Measurements from ENCODE around the gene MRPL36.

DNA sequence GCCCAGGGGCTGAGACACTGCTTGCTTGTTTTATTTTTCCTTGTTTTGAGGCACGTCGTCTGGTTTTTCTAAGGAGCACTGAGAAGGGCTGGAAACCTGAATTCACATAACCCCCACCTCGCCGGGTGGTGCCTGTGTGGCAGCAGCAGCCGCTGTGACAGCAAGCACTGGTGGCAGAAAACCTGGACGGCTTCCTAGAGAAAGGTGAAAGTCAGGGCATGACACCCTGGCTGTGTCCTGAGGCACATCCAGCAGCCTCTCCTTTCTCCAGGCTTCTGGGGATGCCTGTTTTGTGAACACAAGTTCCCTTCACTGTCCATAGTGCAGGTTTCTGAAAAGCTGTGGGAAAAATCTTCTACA lies 29.2 kb downstream of the MRPL36 start:
- TF ChIP-seq, protein P1, sequence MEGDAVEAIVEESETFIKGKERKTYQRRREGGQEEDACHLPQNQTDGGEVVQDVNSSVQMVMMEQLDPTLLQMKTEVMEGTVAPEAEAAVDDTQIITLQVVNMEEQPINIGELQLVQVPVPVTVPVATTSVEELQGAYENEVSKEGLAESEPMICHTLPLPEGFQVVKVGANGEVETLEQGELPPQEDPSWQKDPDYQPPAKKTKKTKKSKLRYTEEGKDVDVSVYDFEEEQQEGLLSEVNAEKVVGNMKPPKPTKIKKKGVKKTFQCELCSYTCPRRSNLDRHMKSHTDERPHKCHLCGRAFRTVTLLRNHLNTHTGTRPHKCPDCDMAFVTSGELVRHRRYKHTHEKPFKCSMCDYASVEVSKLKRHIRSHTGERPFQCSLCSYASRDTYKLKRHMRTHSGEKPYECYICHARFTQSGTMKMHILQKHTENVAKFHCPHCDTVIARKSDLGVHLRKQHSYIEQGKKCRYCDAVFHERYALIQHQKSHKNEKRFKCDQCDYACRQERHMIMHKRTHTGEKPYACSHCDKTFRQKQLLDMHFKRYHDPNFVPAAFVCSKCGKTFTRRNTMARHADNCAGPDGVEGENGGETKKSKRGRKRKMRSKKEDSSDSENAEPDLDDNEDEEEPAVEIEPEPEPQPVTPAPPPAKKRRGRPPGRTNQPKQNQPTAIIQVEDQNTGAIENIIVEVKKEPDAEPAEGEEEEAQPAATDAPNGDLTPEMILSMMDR (IDR thresholded peaks at IDR 0.05): no peak
- TF ChIP-seq POLR2A (IDR thresholded peaks at IDR 0.05): no peak
